Adrenal gland (tissue), 5 donors: Measurements from ENCODE around the gene CLEC2A.

Source experiments
- POLR2A ChIP-seq, 2 donors: fragments of 450-650 bp; IDR thresholded peaks; one replicate each; pipeline ENCODE4 v1.6.1; 2017; ENCODE audit warnings: antibody characterized with exemption in 2 of 2, mild to moderate bottlenecking in 2 of 2, moderate library complexity in 1 of 2
- TF ChIP-seq, protein P1 (sequence below), 6 experiments: fragments of 450-650 bp in 4 of 6; fragments of 200-600 bp in 2 of 6; sonication (generic) in 1 of 6; IDR thresholded peaks; 1 replicate in 5 of 6; 2 replicates in 1 of 6; pipeline versions ENCODE4 v1.5.1 to v1.8.0; 2016 to 2021; ENCODE audit warnings: antibody characterized with exemption in 6 of 6, mild to moderate bottlenecking in 2 of 6, moderate library complexity in 1 of 6
- donor health status: DM: no; HTN: no; CAD: no.

DNA sequence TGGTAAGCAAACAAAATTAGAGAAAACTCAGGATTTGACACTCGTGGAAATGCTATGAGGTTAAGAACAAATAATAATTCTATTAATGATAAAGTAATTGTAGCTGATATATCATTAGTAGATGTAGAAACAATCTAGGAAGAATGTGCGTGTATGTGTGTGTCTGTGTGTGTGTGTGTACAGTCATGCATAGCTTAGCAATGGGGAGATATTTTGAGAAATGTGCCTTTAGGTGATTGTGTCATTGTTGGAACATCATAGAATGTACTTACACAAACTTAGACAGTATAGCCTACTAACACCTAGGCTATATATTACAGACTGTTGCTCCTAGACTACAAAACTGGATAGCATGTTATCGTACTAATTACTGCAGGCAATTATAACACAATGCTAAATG, 5.3 kb downstream of the CLEC2A start:
- TF ChIP-seq, protein P1, sequence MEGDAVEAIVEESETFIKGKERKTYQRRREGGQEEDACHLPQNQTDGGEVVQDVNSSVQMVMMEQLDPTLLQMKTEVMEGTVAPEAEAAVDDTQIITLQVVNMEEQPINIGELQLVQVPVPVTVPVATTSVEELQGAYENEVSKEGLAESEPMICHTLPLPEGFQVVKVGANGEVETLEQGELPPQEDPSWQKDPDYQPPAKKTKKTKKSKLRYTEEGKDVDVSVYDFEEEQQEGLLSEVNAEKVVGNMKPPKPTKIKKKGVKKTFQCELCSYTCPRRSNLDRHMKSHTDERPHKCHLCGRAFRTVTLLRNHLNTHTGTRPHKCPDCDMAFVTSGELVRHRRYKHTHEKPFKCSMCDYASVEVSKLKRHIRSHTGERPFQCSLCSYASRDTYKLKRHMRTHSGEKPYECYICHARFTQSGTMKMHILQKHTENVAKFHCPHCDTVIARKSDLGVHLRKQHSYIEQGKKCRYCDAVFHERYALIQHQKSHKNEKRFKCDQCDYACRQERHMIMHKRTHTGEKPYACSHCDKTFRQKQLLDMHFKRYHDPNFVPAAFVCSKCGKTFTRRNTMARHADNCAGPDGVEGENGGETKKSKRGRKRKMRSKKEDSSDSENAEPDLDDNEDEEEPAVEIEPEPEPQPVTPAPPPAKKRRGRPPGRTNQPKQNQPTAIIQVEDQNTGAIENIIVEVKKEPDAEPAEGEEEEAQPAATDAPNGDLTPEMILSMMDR (IDR thresholded peaks at IDR 0.05): no peak
- no peak for TF ChIP-seq POLR2A (IDR thresholded peaks at IDR 0.05)
